Subcutaneous adipose tissue (tissue), 4 donors: ENCODE results near the gene FBLN5. TPM values are rescaled to one million over a fixed set of nuclear protein-coding genes. Genes with fewer than 3 reads are reported as not detected.

Experiments
- CTCF ChIP-seq: fragments of 450-650 bp; IDR thresholded peaks from one replicate; pipeline ENCODE4 v1.5.1; 2016; ENCODE audit warnings: low read depth, mild to moderate bottlenecking, control low read depth, antibody characterized with exemption, moderate library complexity
- total RNA-seq, 4 donors: library from RNA; depleted of rRNA; stranded (reverse); fragments of >200 nt; gene quantifications; one replicate each; pipeline ENCODE4 v1.1.0, GENCODE V29; 2016

FBLN5 gene
- 100 to 1,000 TPM; 108 to 158 (median 142) TPM for total RNA-seq

GRCh38 chr14:91947475-91948184 is at the start of gene FBLN5:
FBLN5 (minus strand) TSS chr14:91947694; CDS start chr14:91947229, 465 bp downstream.
- TF ChIP-seq CTCF = no peak

GRCh38 chr14:91996948-91997371 is 49.5 kb upstream of the FBLN5 start:
- TF ChIP-seq CTCF = no peak

- TF ChIP-seq CTCF = no peak
These were observed 39.7 kb upstream of the FBLN5 start for GRCh38 chr14:91987192-91987591.

- no peak for TF ChIP-seq CTCF
These were observed 38.2 kb upstream of the FBLN5 start for GRCh38 chr14:91985521-91986255.

- TF ChIP-seq CTCF = no peak
These were observed 37.5 kb upstream of the FBLN5 start for GRCh38 chr14:91985008-91985407.

- no peak for TF ChIP-seq CTCF
These were observed 36.1 kb upstream of the FBLN5 start for GRCh38 chr14:91983588-91983987.

GRCh38 chr14:91980157-91980556 is 32.7 kb upstream of the FBLN5 start:
- TF ChIP-seq CTCF = no peak
